HCT116 (cell line): ENCODE data around the gene SYNPO2L. TPM values are rescaled to one million over a fixed set of nuclear protein-coding genes. Genes with fewer than 3 reads are reported as not detected.

Experiments
- ATAC-seq: fragments of 200-7000 bp; cut with Tn5 transposase; 2 replicates; pipeline ENCODE4 v1.9.1; 2020; ENCODE audit warnings: mild to moderate bottlenecking, moderate library complexity
- BruUV-seq: library from RNA; stranded (reverse); fragments of 400-500 nt; replicated peaks from 2 replicates; lab custom pipeline; 2021; lab: Mats Ljungman, UMichigan
- CTCF ChIA-PET: fragments of 300-600 bp; sonication (Branson Sonifier 250); formaldehyde crosslinking; loops from one replicate; lab custom pipeline; 2021; ENCODE audit warnings: antibody characterized with exemption; lab: Charles Lee
- POLR2A ChIA-PET: fragments of 300-600, 350-600 bp; sonication (Branson Sonifier 250); formaldehyde crosslinking; loops from one replicate; lab custom pipeline; 2021; ENCODE audit warnings: antibody characterized with exemption; lab: Charles Lee
- RAD21 ChIA-PET, 2 experiments: fragments of 300-600 bp; sonication (Branson Sonifier 250); formaldehyde crosslinking; loops; one replicate each; lab custom pipeline; 2023; ENCODE audit warnings: low total read pairs in 2 of 2; ENCODE audit not compliant: uncharacterized antibody in 2 of 2, unreplicated experiment in 2 of 2, low non-redundant PET in 1 of 2; lab: Charles Lee
- DNase-seq: peaks from one replicate; pipeline ENCODE4 v3.0.0-alpha.2; 2010; ENCODE audit warnings: low read depth, low spot score
- H2AFZ ChIP-seq: fragments of 200-600 bp; shearing (Covaris generic), sonication (generic); 2 replicates; pipeline ENCODE4 v1.6.1; 2017; ENCODE audit warnings: low read depth, mixed run types, mixed read lengths, antibody characterized with exemption, low read length; ENCODE audit not compliant: poor library complexity, severe bottlenecking
- H3K27ac ChIP-seq: 2 replicates; pipeline ENCODE4 v1.5.1; 2012; ENCODE audit warnings: low read depth, low read length
- H3K27me3 ChIP-seq: fragments of 200-600 bp; sonication (generic); 2 replicates; pipeline ENCODE4 v1.6.1; 2016; ENCODE audit warnings: mixed run types, low read length, mixed read lengths; ENCODE audit not compliant: insufficient read depth
- H3K36me3 ChIP-seq, 2 experiments: fragments of 200-500 bp in 1 of 2; fragments of 200-600 bp in 1 of 2; sonication (Bioruptor generic) in 1 of 2; sonication (generic) in 1 of 2; 2 replicates each; pipeline versions ENCODE4 v1.5.1 to v1.6.1; 2014 to 2016; ENCODE audit warnings: low read length in 2 of 2, inconsistent platforms in 1 of 2, mixed read lengths in 1 of 2, mixed run types in 1 of 2; ENCODE audit not compliant: insufficient read depth in 2 of 2, control insufficient read depth in 1 of 2
- H3K4me1 ChIP-seq, 2 experiments: fragments of 200-600 bp in 1 of 2; sonication (generic) in 1 of 2; 2 replicates each; pipeline versions ENCODE4 v1.5.1 to v1.6.1; 2012 to 2017; ENCODE audit warnings: low read length in 2 of 2, inconsistent platforms in 1 of 2, mild to moderate bottlenecking in 1 of 2, mixed read lengths in 1 of 2, mixed run types in 1 of 2, moderate library complexity in 1 of 2; ENCODE audit not compliant: insufficient read depth in 2 of 2, control insufficient read depth in 1 of 2
- H3K4me2 ChIP-seq: fragments of 200-600 bp; sonication (generic); 2 replicates; pipeline ENCODE4 v1.6.1; 2017; ENCODE audit warnings: mixed run types, low read length, mixed read lengths
- H3K4me3 ChIP-seq, 2 experiments: fragments of 200-600 bp in 1 of 2; sonication (generic) in 1 of 2; replicated peaks in 1 of 2; 2 replicates each; pipeline ENCODE4 v1.5.1; 2011 to 2016; ENCODE audit warnings: low read length in 2 of 2, control low read depth in 1 of 2, low read depth in 1 of 2, mild to moderate bottlenecking in 1 of 2, mixed read lengths in 1 of 2, mixed run types in 1 of 2
- H3K79me2 ChIP-seq: fragments of 200-600 bp; sonication (generic); 2 replicates; pipeline ENCODE4 v1.6.1; 2017; ENCODE audit warnings: mild to moderate bottlenecking, mixed run types, low read length, moderate library complexity, mixed read lengths; ENCODE audit not compliant: insufficient read depth
- H3K9ac ChIP-seq: fragments of 200-600 bp; sonication (generic); 2 replicates; pipeline ENCODE4 v1.6.1; 2016; ENCODE audit warnings: low read length, mixed read lengths
- H3K9me2 ChIP-seq: fragments of 200-600 bp; sonication (generic), shearing (Covaris generic); 2 replicates; pipeline ENCODE4 v1.6.1; 2017; ENCODE audit warnings: mixed run types, mild to moderate bottlenecking, moderate library complexity; ENCODE audit not compliant: insufficient read depth
- H3K9me3 ChIP-seq, 2 experiments: fragments of 200-500 bp in 1 of 2; fragments of 200-600 bp in 1 of 2; sonication (Bioruptor generic) in 1 of 2; sonication (generic) in 1 of 2; 2 replicates each; pipeline ENCODE4 v1.6.1; 2014 to 2017; ENCODE audit warnings: low read length in 2 of 2, mixed read lengths in 2 of 2, inconsistent platforms in 1 of 2, low read depth in 1 of 2, mild to moderate bottlenecking in 1 of 2, mixed run types in 1 of 2, moderate library complexity in 1 of 2; ENCODE audit not compliant: control insufficient read depth in 1 of 2, insufficient read depth in 1 of 2
- H4K20me1 ChIP-seq: fragments of 200-600 bp; sonication (generic), shearing (Covaris generic); 2 replicates; pipeline ENCODE4 v1.6.1; 2017; ENCODE audit warnings: mixed run types, mild to moderate bottlenecking, moderate library complexity; ENCODE audit not compliant: insufficient read depth
- ATF3 ChIP-seq: IDR thresholded peaks from 2 replicates; pipeline ENCODE4 v1.6.1; 2012
- CTCF ChIP-seq, 3 experiments: fragments of 200-600 bp in 1 of 3; sonication (generic) in 1 of 3; IDR thresholded peaks in 2 of 3; conservative IDR thresholded peaks in 1 of 3; 2 replicates each; pipeline ENCODE4 v1.5.1; 2012 to 2017; ENCODE audit warnings: low read depth in 2 of 3, low read length in 2 of 3, antibody characterized with exemption in 1 of 3, borderline replicate concordance in 1 of 3, control low read depth in 1 of 3, mild to moderate bottlenecking in 1 of 3, mixed read lengths in 1 of 3, mixed run types in 1 of 3, moderate library complexity in 1 of 3; ENCODE audit not compliant: insufficient read depth in 1 of 3
- EZH2 ChIP-seq: fragments of 200-600 bp; sonication (generic); IDR thresholded peaks from 2 replicates; pipeline ENCODE4 v1.6.1; 2017; ENCODE audit warnings: antibody characterized with exemption, mixed run types
- EZH2phosphoT487 ChIP-seq: fragments of 200-600 bp; IDR thresholded peaks from 2 replicates; pipeline ENCODE4 v1.6.1; 2018; ENCODE audit warnings: antibody characterized with exemption, borderline replicate concordance
- POLR2AphosphoS5 ChIP-seq: IDR thresholded peaks from 2 replicates; pipeline ENCODE4 v1.6.1; 2011; ENCODE audit warnings: mild to moderate bottlenecking, low read depth, low read length, moderate library complexity
- REST ChIP-seq: IDR thresholded peaks from 2 replicates; pipeline ENCODE4 v1.6.1; 2012; ENCODE audit warnings: low read depth
- SIN3A ChIP-seq: IDR thresholded peaks from 2 replicates; pipeline ENCODE4 v1.6.1; 2012; ENCODE audit warnings: low read depth
- TCF7L2 ChIP-seq: IDR thresholded peaks from 2 replicates; pipeline ENCODE4 v1.7.0; 2011; ENCODE audit warnings: borderline replicate concordance, inconsistent platforms; ENCODE audit not compliant: insufficient read depth, insufficient read length; ENCODE audit errors: extremely low read depth
- YY1 ChIP-seq: IDR thresholded peaks from 2 replicates; pipeline ENCODE4 v1.6.1; 2011; ENCODE audit warnings: low read length, low read depth, moderate library complexity, mild to moderate bottlenecking; ENCODE audit not compliant: insufficient replicate concordance; ENCODE audit errors: extremely low read depth
- ZBTB33 ChIP-seq: IDR thresholded peaks from 2 replicates; pipeline ENCODE4 v1.6.1; 2011; ENCODE audit warnings: mild to moderate bottlenecking, low read length, moderate library complexity; ENCODE audit not compliant: insufficient replicate concordance; ENCODE audit errors: extremely low read depth
- ZFX ChIP-seq: fragments of 450-650 bp; IDR thresholded peaks from 2 replicates; pipeline ENCODE4 v1.6.1; 2017
- intact Hi-C: fragments of 100-400 bp; cut with micrococcal nuclease; formaldehyde crosslinking; loops from 2 replicates; pipeline ENCODE4 v1.10.0; 2022
- total RNA-seq: library from RNA; stranded (reverse); gene quantifications from one replicate; pipeline ENCODE4 v1.2.1, GENCODE V29; 2021; ENCODE audit not compliant: unreplicated experiment

SYNPO2L gene
- total RNA-seq, 1 experiment from 2014 or later = 0.10 TPM

DNA sequence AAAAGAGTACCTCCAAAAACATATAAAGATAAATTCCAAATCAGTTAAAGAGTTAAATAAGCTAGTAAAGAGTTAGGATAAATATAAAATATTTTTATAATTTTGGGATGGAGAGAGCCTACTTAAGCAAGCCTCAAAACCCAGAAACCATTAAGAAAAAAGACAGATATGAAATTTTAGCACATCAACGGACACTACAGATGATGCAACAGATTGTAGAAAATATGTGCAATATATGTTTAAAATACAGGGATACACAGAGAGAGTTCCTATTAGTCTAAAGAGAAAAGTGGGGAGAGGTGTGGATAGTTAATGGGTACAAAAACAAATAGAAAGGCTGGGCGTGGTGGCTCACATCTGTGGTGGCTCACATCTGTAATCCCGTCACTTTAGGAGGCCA lies 41.1 kb downstream of the SYNPO2L start:
- no peak overlapping the region for H3K4me2 ChIP-seq
- DNase-seq (no peak), ATAC-seq (no peak)
- no peaks in the 10 kb centered on the region for H4K20me1 ChIP-seq
- no peaks in the 10 kb centered on the region for H3K36me3 ChIP-seq
- no peaks in the 10 kb centered on the region for H3K9me3 ChIP-seq
- POLR2A ChIA-PET = interaction anchor here (1.1 kb wide), 1 partner anchor 11 kb away, joined by 4 read pairs; no protein-coding TSS in a partner anchor
- RAD21 ChIA-PET = no interaction called here
- H3K9me2 ChIP-seq = no peaks in the 10 kb centered on the region
- H3K27me3 ChIP-seq = no peaks in the 10 kb centered on the region
- no TSS peak for BruUV-seq
- H3K79me2 ChIP-seq = no peaks in the 10 kb centered on the region
- H3K4me1 ChIP-seq = no peaks in the 10 kb centered on the region
- no peak overlapping the region for H2AFZ ChIP-seq
- intact Hi-C loops = no loop called here
- no peak overlapping the region for H3K27ac ChIP-seq
- H3K9ac ChIP-seq = no peak overlapping the region
- TF ChIP-seq YY1 = no peak
- TF ChIP-seq ZFX = no peak
- no peak for TF ChIP-seq TCF7L2
- no peak for TF ChIP-seq EZH2phosphoT487
- TF ChIP-seq ZBTB33 = no peak
- no peak overlapping the region for H3K4me3 ChIP-seq
- CTCF ChIA-PET = no interaction called here

- no peaks in the 10 kb centered on the region for H4K20me1 ChIP-seq
- H3K9me2 ChIP-seq = no peaks in the 10 kb centered on the region
- CTCF ChIA-PET = no interaction called here
- no peaks in the 10 kb centered on the region for H3K27me3 ChIP-seq
- H3K9ac ChIP-seq = no peak overlapping the region
- ATAC-seq (no peak), DNase-seq (no peak)
- no peak overlapping the region for H3K4me3 ChIP-seq
- no TSS peak for BruUV-seq
- intact Hi-C loops = no loop called here
- H2AFZ ChIP-seq = no peak overlapping the region
- H3K36me3 ChIP-seq = no peaks in the 10 kb centered on the region
- H3K79me2 ChIP-seq = no peaks in the 10 kb centered on the region; the same call in 1 of the 2 replicates
- H3K9me3 ChIP-seq = no peaks in the 10 kb centered on the region
- H3K4me2 ChIP-seq = no peak overlapping the region
- POLR2A ChIA-PET = no interaction called here
- no peak overlapping the region for H3K27ac ChIP-seq
- no peaks in the 10 kb centered on the region for H3K4me1 ChIP-seq
- RAD21 ChIA-PET = no interaction called here
- TF ChIP-seq ATF3 (no peak), ZFX (no peak), TCF7L2 (no peak), CTCF (IDR thresholded peaks at IDR 0.05 in 2 of 3, conservative IDR thresholded peaks at IDR 0.05 in 1 of 3; ENCODE audit: borderline replicate concordance in 1 of 3, insufficient read depth in 1 of 3, low read depth in 2 of 3, low read length in 2 of 3) (no peak), REST (no peak), SIN3A (no peak), POLR2AphosphoS5 (no peak), EZH2 (no peak)
Measured at GRCh38 chr10:73609116-73609515, 46.7 kb downstream of the SYNPO2L start.
